ENCODE data around the gene USH2A.

GRCh38 chr1:215617979-215618378 is 805.3 kb downstream of the USH2A start:
- TF ChIP-seq POLR2A (IDR thresholded peaks at IDR 0.05; ENCODE audit: low read depth) (no peak), CTCF (IDR thresholded peaks at IDR 0.05) (no peak), POLR2AphosphoS5 (IDR thresholded peaks at IDR 0.05) (no peak), EP300 (IDR thresholded peaks at IDR 0.05) (no peak)
